Activated naive CD8-positive, alpha-beta T cell treated with anti-CD3 and anti-CD28 coated beads, Interleukin-2, amount 50 U/mL, for 24 hours (primary cell): ENCODE data around the gene HHIPL1.
A peak's percentile ranks its signal among the peaks of the same experiment; 100 is the strongest.

ENCODE experiments used
- ATAC-seq: fragments of 150-1000 bp; cut with Tn5 transposase; one replicate; pipeline ENCODE4 v1.10.0; 2021
- DNase-seq: peaks from one replicate; pipeline ENCODE4 v3.0.0; 2021
- H3K27ac Mint-ChIP-seq: one replicate; pipeline ENCODE4 v1.8.0; 2021; ENCODE audit warnings: mild to moderate bottlenecking, mixed read lengths
- H3K27me3 Mint-ChIP-seq: one replicate; pipeline ENCODE4 v1.8.0; 2021; ENCODE audit warnings: mixed read lengths
- H3K36me3 Mint-ChIP-seq: one replicate; pipeline ENCODE4 v1.8.0; 2021; ENCODE audit warnings: low read depth, mixed read lengths
- H3K4me1 Mint-ChIP-seq: one replicate; pipeline ENCODE4 v1.8.0; 2021; ENCODE audit warnings: mixed read lengths
- H3K4me3 Mint-ChIP-seq: one replicate; pipeline ENCODE4 v1.8.0; 2021; ENCODE audit warnings: mild to moderate bottlenecking, moderate library complexity, mixed read lengths
- H3K9me3 Mint-ChIP-seq: one replicate; pipeline ENCODE4 v1.8.0; 2021; ENCODE audit warnings: mixed read lengths

Gene HHIPL1

DNA sequence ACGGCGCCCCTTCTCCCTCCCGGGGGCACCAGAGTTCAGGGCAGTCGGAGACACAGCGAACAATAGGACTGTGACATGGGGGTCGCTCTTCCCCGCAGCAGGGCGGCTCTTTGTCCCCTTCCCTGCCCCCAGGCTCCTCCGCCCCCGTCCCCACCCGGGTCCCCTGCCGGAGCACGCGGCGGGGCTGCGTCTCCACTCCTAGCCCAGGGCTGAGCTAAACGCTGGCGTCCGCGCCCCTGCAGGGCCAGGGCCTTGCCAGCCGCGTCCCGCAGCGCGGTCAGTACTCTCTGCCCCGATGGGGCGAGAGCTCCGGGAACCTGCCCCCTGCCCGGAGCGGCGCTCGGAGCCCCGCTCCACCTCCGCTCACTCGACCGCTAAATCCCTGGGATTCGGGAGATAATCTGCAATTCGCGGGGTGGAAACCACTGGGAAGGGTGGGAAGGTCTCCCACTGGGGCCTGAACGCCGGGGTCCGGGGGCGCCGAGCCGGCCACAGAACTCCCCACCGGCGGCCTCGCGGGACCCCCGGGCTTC is 40.1 kb upstream of the HHIPL1 start:
- Mint-ChIP-seq H3K4me3 (peak overlapping the region; percentile 78), H3K36me3 (no peaks in the 10 kb centered on the region), H3K9me3 (no peaks in the 10 kb centered on the region), H3K27ac (peak overlapping the region; percentile 38), H3K27me3 (peaks cover 3% of the 10 kb centered on the region), H3K4me1 (peaks cover 21% of the 10 kb centered on the region)
- no peak for ATAC-seq
- no peak for DNase-seq

DNA sequence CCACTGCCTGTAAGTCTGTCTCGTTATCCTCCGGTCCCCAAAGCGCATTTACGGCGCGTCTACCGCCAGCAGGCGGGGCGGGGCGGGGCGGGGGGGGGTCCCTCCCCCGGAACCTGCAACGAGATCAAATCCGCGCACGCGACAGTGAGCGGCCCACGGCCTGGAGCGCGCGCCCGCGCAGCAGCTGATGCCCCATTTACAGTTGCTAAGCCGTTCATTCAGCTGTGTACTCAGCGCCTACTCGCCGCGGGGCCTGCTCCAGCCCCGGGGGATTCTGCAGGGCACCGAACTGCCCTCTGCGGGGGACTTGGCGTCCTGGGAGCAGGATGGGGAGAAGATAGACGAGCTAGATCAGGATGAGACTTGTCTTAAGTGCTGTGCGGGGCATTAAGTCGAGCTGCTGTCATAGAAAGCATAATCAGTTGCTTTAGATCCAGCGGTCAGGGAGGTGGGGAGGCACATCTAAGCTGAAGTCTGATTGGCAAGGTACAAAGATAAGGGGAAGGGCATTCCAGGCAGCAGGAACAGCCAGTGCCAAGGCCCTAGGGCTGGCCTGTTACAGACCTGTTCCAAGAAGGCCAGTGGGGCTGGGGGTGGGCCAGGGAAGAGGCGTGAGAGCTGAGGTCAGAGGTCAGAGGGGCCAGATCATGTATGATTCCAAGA is 39.5 kb upstream of the HHIPL1 start:
- peak; percentile 21 for ATAC-seq
- Mint-ChIP-seq H3K36me3 (no peaks in the 10 kb centered on the region), H3K27me3 (peaks cover 3% of the 10 kb centered on the region), H3K9me3 (no peaks in the 10 kb centered on the region), H3K4me1 (peaks cover 21% of the 10 kb centered on the region), H3K27ac (peak overlapping the region; percentile 38), H3K4me3 (peak overlapping the region; percentile 78)
- DNase-seq, result peak; percentile 65

DNA sequence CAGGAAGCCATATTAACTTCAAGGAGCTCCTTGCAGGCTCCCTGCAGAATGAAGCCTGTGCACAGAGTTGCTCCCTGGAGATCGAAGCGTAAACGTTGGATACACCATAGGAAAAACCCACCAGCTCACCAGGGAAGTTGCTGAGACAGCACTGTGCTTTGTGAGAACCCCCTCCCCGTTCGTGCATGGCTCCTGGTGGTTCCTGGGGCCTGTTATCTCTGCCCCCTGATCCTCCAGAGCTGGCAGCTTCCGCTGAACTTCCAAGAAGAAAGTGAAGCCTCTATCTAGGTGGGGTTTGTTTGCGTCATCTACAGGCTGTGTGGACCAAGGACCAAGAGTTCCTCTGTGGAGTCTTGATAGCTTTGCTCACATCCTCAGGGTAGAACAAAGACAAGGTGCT is 38.6 kb upstream of the HHIPL1 start:
- no peak for DNase-seq
- peaks cover 17% of the 10 kb centered on the region for H3K4me1 Mint-ChIP-seq
- no peaks in the 10 kb centered on the region for H3K9me3 Mint-ChIP-seq
- no peak overlapping the region for H3K4me3 Mint-ChIP-seq
- ATAC-seq, result no peak
- H3K27me3 Mint-ChIP-seq, result peaks cover 3% of the 10 kb centered on the region
- no peak overlapping the region for H3K27ac Mint-ChIP-seq
- no peaks in the 10 kb centered on the region for H3K36me3 Mint-ChIP-seq

DNA sequence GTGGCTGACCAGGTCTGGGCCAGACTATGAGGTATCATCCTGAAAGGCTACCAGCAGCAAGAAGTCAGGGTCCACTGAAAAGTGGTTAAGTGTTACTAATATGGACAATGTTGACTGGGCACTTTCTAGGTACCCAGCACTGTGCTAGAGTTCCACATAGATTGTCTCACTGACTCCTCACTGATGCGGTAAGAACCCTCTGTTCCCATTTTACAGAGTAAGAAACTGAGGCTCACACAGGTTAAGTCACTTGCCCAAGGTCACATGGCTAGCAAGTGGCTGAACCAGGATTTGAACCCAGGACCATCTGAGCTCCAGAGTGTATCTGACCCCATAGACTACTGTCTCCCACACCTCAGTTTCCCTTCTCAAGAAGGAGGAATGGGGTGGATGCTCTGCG is 36.3 kb upstream of the HHIPL1 start:
- peaks cover 6% of the 10 kb centered on the region for H3K4me1 Mint-ChIP-seq
- H3K27ac Mint-ChIP-seq, result no peak overlapping the region
- no peak overlapping the region for H3K4me3 Mint-ChIP-seq
- ATAC-seq (no peak), DNase-seq (no peak)
- no peaks in the 10 kb centered on the region for H3K36me3 Mint-ChIP-seq
- no peaks in the 10 kb centered on the region for H3K27me3 Mint-ChIP-seq
- H3K9me3 Mint-ChIP-seq, result no peaks in the 10 kb centered on the region

DNA sequence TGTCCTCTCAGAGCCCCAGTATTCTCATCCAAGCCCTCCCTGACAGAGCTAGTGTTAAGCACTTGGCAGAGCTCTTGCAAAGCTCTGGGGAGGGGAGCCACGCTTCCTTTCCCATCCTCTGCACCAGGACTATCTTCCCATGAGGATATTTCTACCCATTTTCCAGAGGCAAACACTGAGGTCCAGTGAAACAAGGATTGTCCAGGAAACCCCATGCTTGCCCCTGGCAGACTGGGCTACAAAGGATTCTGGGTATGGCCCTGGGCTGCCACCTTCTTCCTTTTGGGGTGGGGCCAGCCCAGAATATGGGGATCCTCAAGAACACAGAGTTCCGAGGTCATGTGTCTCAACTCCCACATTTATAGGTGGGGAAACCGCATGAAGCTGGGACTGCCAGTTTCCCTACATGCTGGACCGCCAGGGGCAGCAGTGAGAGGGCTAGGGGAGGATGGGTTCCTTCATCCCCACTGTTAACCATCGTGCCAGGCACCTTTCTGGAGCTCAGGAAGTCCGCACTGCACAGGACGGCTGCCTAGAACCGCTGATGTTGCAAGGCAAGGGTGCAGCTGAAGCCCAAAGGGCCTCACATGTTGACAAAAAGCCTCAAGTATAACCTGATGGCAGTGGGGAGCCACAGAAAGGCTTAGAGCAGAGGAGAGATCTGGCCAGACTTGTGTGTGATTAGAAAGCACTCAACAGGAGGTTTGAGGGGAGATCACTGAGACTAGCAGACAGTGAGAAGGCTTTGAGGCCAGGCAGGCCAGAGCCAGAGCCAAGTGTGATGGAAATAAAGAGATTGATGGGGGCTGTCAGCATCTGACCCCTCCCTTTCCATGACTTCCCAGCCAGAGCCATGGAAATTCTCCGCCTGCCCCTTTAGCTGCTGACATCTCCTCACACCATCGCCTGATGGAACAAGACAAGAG is 35.4 kb upstream of the HHIPL1 start:
- ATAC-seq (no peak), DNase-seq (no peak)
- H3K9me3 Mint-ChIP-seq, result no peaks in the 10 kb centered on the region

DNA sequence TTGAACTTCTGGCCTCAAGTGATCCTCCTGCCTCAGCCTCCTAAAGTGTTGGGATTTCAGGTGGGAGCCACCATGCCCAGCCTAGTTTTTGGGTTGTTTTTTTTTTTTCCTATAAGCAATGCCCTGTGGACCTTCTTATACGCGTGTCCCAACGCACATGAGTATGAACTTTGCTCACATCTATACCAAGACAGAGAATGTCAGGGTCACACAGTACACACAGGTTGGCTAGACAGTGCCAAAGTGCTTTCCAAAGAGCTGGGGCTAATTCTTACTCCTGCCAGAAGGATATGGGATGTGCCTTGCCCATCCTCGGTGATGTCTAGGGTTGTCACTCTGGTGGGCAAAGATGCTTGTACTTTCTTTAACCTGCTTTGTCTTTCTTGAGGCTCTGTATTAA is 33.3 kb upstream of the HHIPL1 start:
- no peaks in the 10 kb centered on the region for H3K9me3 Mint-ChIP-seq
- no peaks in the 10 kb centered on the region for H3K36me3 Mint-ChIP-seq
- no peak overlapping the region for H3K4me3 Mint-ChIP-seq
- ATAC-seq (no peak), DNase-seq (no peak)
- peaks cover 8% of the 10 kb centered on the region for H3K27me3 Mint-ChIP-seq
- H3K27ac Mint-ChIP-seq, result no peak overlapping the region
- no peaks in the 10 kb centered on the region for H3K4me1 Mint-ChIP-seq

More for the DNA sequence above, 35.4 kb upstream of the HHIPL1 start:
- H3K36me3 Mint-ChIP-seq, result no peaks in the 10 kb centered on the region
- H3K4me1 Mint-ChIP-seq, result peaks cover 6% of the 10 kb centered on the region
- H3K4me3 Mint-ChIP-seq, result no peak overlapping the region
- no peak overlapping the region for H3K27ac Mint-ChIP-seq
- H3K27me3 Mint-ChIP-seq, result peaks cover 2% of the 10 kb centered on the region

DNA sequence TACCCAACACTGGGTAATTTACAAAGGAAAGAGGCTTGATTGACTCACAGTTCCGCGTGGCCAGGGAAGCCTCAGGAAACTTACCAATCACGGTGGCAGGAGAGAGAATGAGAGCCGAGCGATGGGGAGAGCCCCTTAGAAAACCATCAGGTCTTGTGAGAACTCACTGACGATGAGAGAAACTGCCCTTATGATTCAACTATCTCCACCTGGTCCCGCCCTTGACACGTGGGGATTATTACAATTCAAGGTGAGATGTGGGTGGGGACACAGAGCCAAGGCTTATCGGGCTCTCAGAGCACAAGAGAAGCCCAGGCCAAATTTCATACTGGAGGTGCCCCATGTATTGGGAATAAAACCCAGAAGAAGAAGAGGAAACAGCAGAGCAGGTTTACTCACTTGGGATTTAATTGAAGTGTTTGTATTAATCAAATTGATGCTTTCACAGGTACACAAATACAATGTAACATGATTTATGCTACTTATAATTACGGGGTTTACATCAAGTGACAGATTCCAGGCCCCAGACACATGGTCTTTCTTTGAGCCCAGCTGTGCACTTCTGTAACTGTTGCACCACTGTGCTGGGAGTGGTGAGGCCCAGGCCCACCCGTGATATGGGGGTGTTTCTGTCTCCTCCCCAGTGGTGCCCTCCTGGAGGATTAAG is 32.7 kb upstream of the HHIPL1 start:
- Mint-ChIP-seq H3K27ac (no peak overlapping the region), H3K9me3 (no peaks in the 10 kb centered on the region), H3K4me1 (no peaks in the 10 kb centered on the region), H3K27me3 (peaks cover 12% of the 10 kb centered on the region), H3K4me3 (no peak overlapping the region), H3K36me3 (no peaks in the 10 kb centered on the region)
- ATAC-seq (no peak), DNase-seq (no peak)

DNA sequence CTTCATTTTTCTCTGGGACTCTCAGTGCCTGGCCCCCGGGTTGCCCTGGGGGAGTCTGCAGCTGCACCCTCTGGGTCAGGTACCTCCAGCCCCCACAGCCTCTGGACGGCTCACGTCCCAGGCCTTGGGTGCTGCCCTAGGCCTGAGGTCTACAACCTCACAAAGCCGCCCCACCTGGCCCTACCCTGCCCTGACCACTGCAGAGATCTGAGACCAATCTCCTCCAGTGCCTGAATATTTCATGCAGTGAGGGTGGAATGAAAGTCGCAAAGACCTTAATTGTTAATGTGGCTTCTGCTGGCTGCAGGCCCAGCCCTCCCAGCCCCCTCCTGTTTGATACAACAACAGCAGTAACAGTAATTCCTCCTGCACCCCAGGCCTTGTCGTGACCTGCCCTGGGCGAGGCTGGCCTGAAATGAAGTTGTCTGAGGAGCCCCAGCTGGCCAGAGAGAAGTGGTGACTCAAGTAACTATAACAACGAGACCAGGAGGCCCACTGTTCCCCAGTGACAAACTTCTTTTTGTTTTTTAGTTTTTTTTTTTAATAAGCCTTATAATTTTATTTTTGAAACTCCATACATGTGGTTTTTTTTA is 32.1 kb upstream of the HHIPL1 start:
- Mint-ChIP-seq H3K4me1 (no peaks in the 10 kb centered on the region), H3K27ac (no peak overlapping the region), H3K4me3 (no peak overlapping the region), H3K36me3 (no peaks in the 10 kb centered on the region), H3K27me3 (peaks cover 13% of the 10 kb centered on the region), H3K9me3 (no peaks in the 10 kb centered on the region)
- DNase-seq, result no peak
- ATAC-seq, result no peak

DNA sequence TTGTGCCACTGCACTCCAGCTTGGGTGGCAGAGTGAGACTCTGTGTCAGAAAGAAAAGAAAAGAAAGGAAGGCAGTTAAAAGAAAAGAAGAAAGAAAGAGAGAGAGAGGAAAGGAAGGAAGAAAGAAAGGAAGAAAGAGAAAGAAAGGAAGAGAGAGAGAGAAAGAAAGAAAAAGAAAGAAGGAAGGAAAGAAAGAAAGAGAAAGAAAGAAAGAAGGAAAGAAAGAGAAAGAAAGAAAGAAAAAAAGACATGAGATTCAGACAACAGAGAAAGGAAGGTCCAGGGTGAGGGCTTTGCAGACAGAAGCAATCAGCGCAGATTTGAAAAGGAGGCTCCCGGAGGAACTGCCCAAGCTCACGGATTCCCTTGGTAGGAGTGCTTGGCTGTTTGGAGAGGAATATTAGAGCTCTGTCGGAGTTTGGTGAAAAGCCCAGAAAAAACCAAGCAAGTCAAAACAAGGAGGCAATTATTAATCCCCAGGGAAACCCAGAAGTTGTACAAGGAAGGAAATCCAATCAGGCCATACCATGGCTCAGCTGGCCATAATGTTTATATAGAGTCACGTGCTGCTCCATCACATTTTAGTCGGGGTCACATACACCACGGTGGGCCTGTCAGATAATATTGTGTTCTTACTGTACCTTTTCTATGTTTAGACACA is 29.3 kb upstream of the HHIPL1 start:
- no peak for ATAC-seq
- Mint-ChIP-seq H3K27ac (no peak overlapping the region), H3K4me1 (peaks cover 2% of the 10 kb centered on the region), H3K4me3 (no peak overlapping the region), H3K9me3 (no peaks in the 10 kb centered on the region), H3K36me3 (no peaks in the 10 kb centered on the region), H3K27me3 (peaks cover 17% of the 10 kb centered on the region)
- DNase-seq, result no peak

DNA sequence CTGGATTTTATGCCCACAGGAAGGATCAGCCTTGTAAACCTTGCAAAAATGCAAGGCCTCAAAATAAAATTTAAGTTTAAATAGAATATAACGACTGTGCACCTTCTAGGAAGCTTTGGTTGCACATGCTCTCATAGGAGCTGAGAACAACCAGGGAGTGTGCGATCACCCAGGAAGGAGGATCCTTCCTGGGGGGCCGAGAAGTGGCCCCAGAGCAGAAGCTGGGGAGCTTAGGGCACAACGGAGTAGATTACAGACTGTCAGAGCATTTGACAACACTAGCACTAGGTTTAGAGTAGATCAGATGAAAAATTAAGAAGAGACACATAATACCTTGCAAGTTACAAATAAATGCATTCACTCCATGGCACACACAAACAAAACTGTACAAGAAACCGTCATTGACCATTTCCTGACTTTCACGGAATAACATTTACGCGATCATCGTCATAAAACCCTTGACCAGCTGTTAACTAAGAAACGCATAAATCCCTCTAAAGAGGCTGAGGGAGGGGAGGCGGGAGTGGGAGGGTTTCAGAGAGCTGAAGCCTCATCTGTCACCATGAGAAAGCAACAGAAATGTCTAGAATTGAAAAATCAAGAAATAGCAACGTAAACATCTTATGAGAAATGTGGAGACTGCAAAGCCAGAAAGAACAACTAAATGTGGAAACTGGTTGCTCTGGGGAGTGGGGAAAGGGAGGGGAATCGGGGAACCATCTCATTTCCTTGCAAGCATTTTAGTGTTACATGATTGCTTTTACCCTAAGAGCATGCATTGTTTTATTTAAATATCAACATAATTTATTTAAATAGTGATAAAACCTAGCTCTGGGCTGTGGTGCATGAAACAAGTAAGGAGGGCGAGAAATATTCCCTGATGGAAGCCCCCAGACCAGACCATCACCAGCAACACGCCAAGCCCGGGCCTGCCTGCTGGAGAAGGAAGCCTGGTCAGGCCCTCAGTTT is 27.8 kb upstream of the HHIPL1 start:
- ATAC-seq, result no peak

DNA sequence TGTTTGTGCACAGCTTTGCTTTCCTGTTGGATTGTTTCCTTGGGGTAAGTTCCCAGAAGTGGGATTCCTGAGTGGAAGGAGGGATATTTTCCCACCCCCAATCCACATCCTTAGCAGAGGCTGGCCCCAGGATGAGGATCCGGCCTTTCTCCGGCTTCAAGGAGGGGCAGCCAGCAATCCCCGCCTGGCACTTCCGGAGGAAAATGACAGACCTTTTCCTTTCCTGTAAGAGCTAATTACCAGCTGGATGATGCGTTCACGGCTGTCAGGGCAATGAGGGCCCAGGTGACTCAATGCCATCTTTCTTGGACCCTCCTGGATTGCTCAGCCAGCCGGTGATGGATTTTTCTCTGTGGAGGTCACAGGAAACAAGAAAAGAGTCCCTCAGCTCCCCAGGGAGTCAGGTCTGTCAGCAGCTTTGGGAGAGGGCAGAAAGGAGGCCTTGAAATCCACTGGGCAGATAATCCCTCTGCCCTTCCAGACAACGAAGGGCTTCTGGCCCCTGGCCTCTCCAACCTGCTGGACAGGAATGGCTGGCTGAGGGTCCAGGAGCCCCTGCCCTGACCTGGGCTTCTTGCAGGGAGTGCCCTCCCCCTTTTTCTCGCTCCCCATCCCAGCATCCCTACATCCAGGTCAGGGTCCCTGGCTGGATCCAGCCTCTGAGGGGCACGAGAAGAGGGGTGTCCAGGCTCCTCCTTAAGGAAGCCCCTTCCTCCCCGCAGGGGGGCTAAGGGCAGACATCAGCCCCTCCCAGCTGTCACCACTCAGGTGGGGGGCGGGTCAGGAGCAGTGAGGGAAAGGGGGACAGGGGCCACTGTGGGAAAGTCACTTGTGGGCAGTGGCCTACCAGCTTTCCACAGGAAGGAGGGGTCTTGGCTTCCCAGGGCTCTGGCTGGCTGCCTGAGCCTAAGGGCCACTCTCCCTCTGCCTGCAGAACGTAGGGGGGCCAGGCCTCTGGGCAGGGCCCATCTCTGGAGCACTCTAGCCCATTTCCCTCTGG is 24.8 kb upstream of the HHIPL1 start:
- H3K36me3 Mint-ChIP-seq, result no peaks in the 10 kb centered on the region
- H3K27ac Mint-ChIP-seq, result no peak overlapping the region
- no peak overlapping the region for H3K4me3 Mint-ChIP-seq
- DNase-seq (no peak), ATAC-seq (peak; percentile 17)
- H3K27me3 Mint-ChIP-seq, result peaks cover 36% of the 10 kb centered on the region
- H3K9me3 Mint-ChIP-seq, result no peaks in the 10 kb centered on the region
- peaks cover 2% of the 10 kb centered on the region for H3K4me1 Mint-ChIP-seq

More for the DNA sequence above, 27.8 kb upstream of the HHIPL1 start:
- H3K4me1 Mint-ChIP-seq, result peaks cover 2% of the 10 kb centered on the region
- no peak overlapping the region for H3K4me3 Mint-ChIP-seq
- DNase-seq, result no peak
- H3K9me3 Mint-ChIP-seq, result no peaks in the 10 kb centered on the region
- H3K36me3 Mint-ChIP-seq, result no peaks in the 10 kb centered on the region
- peaks cover 19% of the 10 kb centered on the region for H3K27me3 Mint-ChIP-seq
- no peak overlapping the region for H3K27ac Mint-ChIP-seq

DNA sequence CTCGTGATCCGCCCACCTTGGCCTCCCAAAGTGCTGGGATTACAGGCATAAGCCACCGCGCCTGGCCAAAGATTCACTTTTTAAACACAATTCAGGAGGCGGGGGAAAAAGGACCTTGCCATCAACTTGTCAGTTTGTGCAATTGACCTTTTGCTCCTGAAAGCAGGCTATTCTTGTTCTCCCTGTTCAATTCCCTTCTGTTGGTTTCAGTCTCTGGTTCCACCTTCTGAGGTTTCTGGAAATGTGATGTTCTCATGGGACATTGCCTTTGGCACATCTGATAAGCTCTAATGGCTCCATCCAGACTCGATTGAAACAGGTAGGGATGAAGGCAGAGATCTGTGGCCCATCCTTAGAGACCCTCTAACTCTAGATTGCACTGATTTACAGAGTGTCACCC is 23.0 kb upstream of the HHIPL1 start:
- DNase-seq, result no peak
- Mint-ChIP-seq H3K27me3 (peaks cover 33% of the 10 kb centered on the region), H3K36me3 (no peaks in the 10 kb centered on the region), H3K4me1 (peaks cover 2% of the 10 kb centered on the region), H3K9me3 (no peaks in the 10 kb centered on the region), H3K4me3 (no peak overlapping the region), H3K27ac (no peak overlapping the region)
- no peak for ATAC-seq
